GM23338 (cell line): ENCODE data around the gene SLC25A25. TPM values are rescaled to one million over a fixed set of nuclear protein-coding genes. Genes with fewer than 3 reads are reported as not detected.

Experiments
- ATAC-seq: fragments of 200-7000 bp; cut with Tn5 transposase; 3 replicates; pipeline ENCODE4 v1.9.1; 2020
- DNase-seq: peaks from one replicate; pipeline ENCODE4 v3.0.0-alpha.2; 2015; ENCODE audit warnings: low spot score
- H2AFZ ChIP-seq: fragments of 200-600 bp; sonication (generic); 2 replicates; pipeline ENCODE4 v1.8.0; 2016; ENCODE audit warnings: antibody characterized with exemption, mild to moderate bottlenecking, moderate library complexity
- H3F3A ChIP-seq: fragments of 200-600 bp; sonication (generic); replicated peaks from 2 replicates; pipeline ENCODE4 v1.8.0; 2017; ENCODE audit warnings: antibody characterized with exemption, mixed run types, low read depth
- H3K27ac ChIP-seq: fragments of 200-600 bp; sonication (generic); 2 replicates; pipeline ENCODE4 v1.6.1; 2016; ENCODE audit warnings: low read depth
- H3K27me3 ChIP-seq: fragments of 200-600 bp; sonication (generic); 2 replicates; pipeline ENCODE4 v1.8.0; 2016; ENCODE audit warnings: mild to moderate bottlenecking, mixed run types, moderate library complexity; ENCODE audit not compliant: insufficient read depth
- H3K36me3 ChIP-seq: fragments of 200-600 bp; sonication (generic); 2 replicates; pipeline ENCODE4 v1.8.0; 2016; ENCODE audit warnings: mild to moderate bottlenecking; ENCODE audit not compliant: insufficient read depth
- H3K4me1 ChIP-seq: fragments of 200-600 bp; sonication (generic); 2 replicates; pipeline ENCODE4 v1.8.0; 2016; ENCODE audit warnings: mild to moderate bottlenecking, moderate library complexity; ENCODE audit not compliant: insufficient read depth
- H3K4me2 ChIP-seq: fragments of 200-600 bp; sonication (generic); 2 replicates; pipeline ENCODE4 v1.7.1; 2017; ENCODE audit warnings: mixed run types
- H3K4me3 ChIP-seq: fragments of 200-600 bp; sonication (generic); 2 replicates; pipeline ENCODE4 v1.6.1; 2016; ENCODE audit warnings: mixed run types
- H3K79me2 ChIP-seq: fragments of 200-600 bp; sonication (generic); replicated peaks from 2 replicates; pipeline ENCODE4 v1.8.0; 2017; ENCODE audit warnings: mild to moderate bottlenecking; ENCODE audit not compliant: insufficient read depth
- H3K9me2 ChIP-seq: fragments of 200-600 bp; sonication (generic); 2 replicates; pipeline ENCODE4 v1.8.0; 2017; ENCODE audit not compliant: insufficient read depth
- H4K20me1 ChIP-seq: fragments of 200-600 bp; sonication (generic); replicated peaks from 2 replicates; pipeline ENCODE4 v1.8.0; 2017; ENCODE audit warnings: mild to moderate bottlenecking; ENCODE audit not compliant: insufficient read depth
- H3K27ac Mint-ChIP-seq: 2 replicates; pipeline ENCODE4 v1.8.0; 2020; ENCODE audit warnings: inconsistent platforms, mild to moderate bottlenecking, moderate library complexity, mixed read lengths
- H3K27me3 Mint-ChIP-seq: 3 replicates; pipeline ENCODE4 v1.8.0; 2022; ENCODE audit warnings: low read depth, mild to moderate bottlenecking, moderate library complexity, mixed read lengths, inconsistent platforms; ENCODE audit not compliant: insufficient read depth, poor library complexity
- H3K36me3 Mint-ChIP-seq: 3 replicates; pipeline ENCODE4 v1.8.0; 2021; ENCODE audit warnings: low read depth, mild to moderate bottlenecking, inconsistent platforms, moderate library complexity, mixed read lengths
- H3K4me1 Mint-ChIP-seq: 3 replicates; pipeline ENCODE4 v1.8.0; 2020; ENCODE audit warnings: mild to moderate bottlenecking, inconsistent platforms, mixed read lengths
- H3K4me3 Mint-ChIP-seq: 3 replicates; pipeline ENCODE4 v1.8.0; 2021; ENCODE audit warnings: moderate library complexity, mild to moderate bottlenecking, inconsistent platforms, mixed read lengths
- H3K9me3 Mint-ChIP-seq: 3 replicates; pipeline ENCODE4 v1.8.0; 2020; ENCODE audit warnings: moderate library complexity, mild to moderate bottlenecking, inconsistent platforms, mixed read lengths
- CREB1 ChIP-seq: fragments of 250-450 bp; sonication (Bioruptor Pico); IDR thresholded peaks from 2 replicates; pipeline ENCODE4 v1.5.0; 2020; ENCODE audit warnings: low read depth, mild to moderate bottlenecking, moderate library complexity
- JUNB ChIP-seq: IDR thresholded peaks from one replicate; pipeline ENCODE4 v1.6.1; 2016; ENCODE audit warnings: antibody characterized with exemption; ENCODE audit not compliant: unreplicated experiment
- STAT1 ChIP-seq: IDR thresholded peaks from one replicate; pipeline ENCODE4 v1.6.1; 2016; ENCODE audit warnings: antibody characterized with exemption; ENCODE audit not compliant: unreplicated experiment
- ZNF114 ChIP-seq: fragments of 250-450 bp; sonication (Bioruptor Pico); IDR thresholded peaks from 2 replicates; pipeline ENCODE4 v1.5.0; 2020; ENCODE audit warnings: mild to moderate bottlenecking, moderate library complexity
- ZNF331 ChIP-seq: fragments of 250-450 bp; sonication (Bioruptor Pico); IDR thresholded peaks from 2 replicates; pipeline ENCODE4 v1.5.0; 2020; ENCODE audit warnings: low read depth, mild to moderate bottlenecking, moderate library complexity
- polyA plus RNA-seq: library from polyadenylated mRNA; unstranded; fragments of >200 nt; fragmentation: Nextera tagmentation; extraction: Ambion mirVana; gene quantifications from 2 replicates; pipeline ENCODE4 v1.2.1, GENCODE V29; 2016
- total RNA-seq: library from RNA; depleted of rRNA; stranded (reverse); fragments of >200 nt; shearing (Covaris generic); gene quantifications from 2 replicates; pipeline ENCODE4 v1.2.3, GENCODE V29; 2014
- TF ChIP-seq, protein P1 (sequence below), 2 experiments: fragments of 200-600 bp in 1 of 2; sonication (generic) in 1 of 2; conservative IDR thresholded peaks; 2 replicates each; pipeline versions ENCODE4 v1.5.1 to v1.6.1; 2016 to 2017; ENCODE audit warnings: antibody characterized with exemption in 2 of 2, low read depth in 2 of 2, mild to moderate bottlenecking in 2 of 2, moderate library complexity in 1 of 2
- TF ChIP-seq, protein P2 (sequence below): fragments of 250-450 bp; sonication (Bioruptor Pico); IDR thresholded peaks from 2 replicates; pipeline ENCODE4 v1.5.0; 2020; ENCODE audit warnings: mild to moderate bottlenecking, moderate library complexity

SLC25A25 gene
- total and polyA plus RNA-seq, 2 experiments from 2014 or later = 7.1 to 27.0 TPM

DNA sequence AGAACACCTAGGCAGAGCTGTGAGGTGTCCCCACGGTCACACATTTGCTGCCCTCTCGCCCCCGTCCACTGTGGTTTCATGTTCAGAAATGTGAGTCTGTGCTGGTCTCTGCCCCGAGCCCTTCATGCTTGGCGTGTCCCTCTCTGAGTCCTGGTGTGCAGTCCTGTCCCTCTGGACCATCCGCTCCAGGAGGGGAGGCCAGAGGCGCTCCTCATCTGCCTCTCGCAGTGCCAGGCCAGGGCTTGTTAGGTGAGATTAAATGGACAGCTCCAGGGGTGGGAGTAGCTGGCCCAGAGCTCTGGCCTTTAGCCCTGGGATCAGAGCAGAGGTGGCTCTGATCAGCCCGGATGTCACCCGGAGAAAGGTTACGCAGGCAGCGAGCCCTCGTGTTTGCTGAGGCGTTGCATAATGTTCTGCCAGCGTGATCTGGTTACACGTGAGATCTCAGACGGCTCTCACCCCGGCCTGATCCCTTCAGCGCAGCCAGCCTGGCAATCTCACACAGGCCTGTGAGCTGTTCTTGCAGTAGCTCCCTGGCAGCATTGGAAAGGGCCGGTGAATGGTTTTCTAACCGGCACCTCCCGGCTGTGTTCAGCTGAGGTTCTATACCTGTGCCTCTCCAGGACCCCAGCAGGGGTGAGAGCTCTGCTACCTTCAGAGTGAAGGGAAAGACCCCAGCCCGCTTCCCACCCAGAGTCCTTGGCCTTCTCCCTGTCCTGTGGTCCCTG, 35.0 kb downstream of the SLC25A25 start:
- H2AFZ ChIP-seq = no peak overlapping the region
- H3K9me2 ChIP-seq = no peaks in the 10 kb centered on the region
- Mint-ChIP-seq H3K9me3 (no peaks in the 10 kb centered on the region), H3K27ac (peak overlapping the region; percentile 14; the same call in 1 of the 2 replicates), H3K36me3 (peaks cover 68% of the 10 kb centered on the region), H3K4me3 (no peak overlapping the region), H3K4me1 (peaks cover 50% of the 10 kb centered on the region), H3K27me3 (peaks cover 23% of the 10 kb centered on the region)
- peaks cover 23% of the 10 kb centered on the region for H3K79me2 ChIP-seq
- 0 out of 2 replicates have a peak overlapping the region, but pooled peaks have one; percentile 50 for H3K27ac ChIP-seq
- H3K4me3 ChIP-seq = no peak overlapping the region
- ATAC-seq = no peak
- DNase-seq = no peak
- H3K27me3 ChIP-seq = no peaks in the 10 kb centered on the region
- TF ChIP-seq CREB1 (CRISPR knock-in tag) (no peak), JUNB (no peak), ZNF114 (CRISPR knock-in tag) (no peak), STAT1 (no peak), ZNF331 (CRISPR knock-in tag) (no peak)
- TF ChIP-seq, protein P1, sequence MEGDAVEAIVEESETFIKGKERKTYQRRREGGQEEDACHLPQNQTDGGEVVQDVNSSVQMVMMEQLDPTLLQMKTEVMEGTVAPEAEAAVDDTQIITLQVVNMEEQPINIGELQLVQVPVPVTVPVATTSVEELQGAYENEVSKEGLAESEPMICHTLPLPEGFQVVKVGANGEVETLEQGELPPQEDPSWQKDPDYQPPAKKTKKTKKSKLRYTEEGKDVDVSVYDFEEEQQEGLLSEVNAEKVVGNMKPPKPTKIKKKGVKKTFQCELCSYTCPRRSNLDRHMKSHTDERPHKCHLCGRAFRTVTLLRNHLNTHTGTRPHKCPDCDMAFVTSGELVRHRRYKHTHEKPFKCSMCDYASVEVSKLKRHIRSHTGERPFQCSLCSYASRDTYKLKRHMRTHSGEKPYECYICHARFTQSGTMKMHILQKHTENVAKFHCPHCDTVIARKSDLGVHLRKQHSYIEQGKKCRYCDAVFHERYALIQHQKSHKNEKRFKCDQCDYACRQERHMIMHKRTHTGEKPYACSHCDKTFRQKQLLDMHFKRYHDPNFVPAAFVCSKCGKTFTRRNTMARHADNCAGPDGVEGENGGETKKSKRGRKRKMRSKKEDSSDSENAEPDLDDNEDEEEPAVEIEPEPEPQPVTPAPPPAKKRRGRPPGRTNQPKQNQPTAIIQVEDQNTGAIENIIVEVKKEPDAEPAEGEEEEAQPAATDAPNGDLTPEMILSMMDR (conservative IDR thresholded peaks at IDR 0.05; ENCODE audit: low read depth in 2 of 2) = no peak
- TF ChIP-seq, protein P2, sequence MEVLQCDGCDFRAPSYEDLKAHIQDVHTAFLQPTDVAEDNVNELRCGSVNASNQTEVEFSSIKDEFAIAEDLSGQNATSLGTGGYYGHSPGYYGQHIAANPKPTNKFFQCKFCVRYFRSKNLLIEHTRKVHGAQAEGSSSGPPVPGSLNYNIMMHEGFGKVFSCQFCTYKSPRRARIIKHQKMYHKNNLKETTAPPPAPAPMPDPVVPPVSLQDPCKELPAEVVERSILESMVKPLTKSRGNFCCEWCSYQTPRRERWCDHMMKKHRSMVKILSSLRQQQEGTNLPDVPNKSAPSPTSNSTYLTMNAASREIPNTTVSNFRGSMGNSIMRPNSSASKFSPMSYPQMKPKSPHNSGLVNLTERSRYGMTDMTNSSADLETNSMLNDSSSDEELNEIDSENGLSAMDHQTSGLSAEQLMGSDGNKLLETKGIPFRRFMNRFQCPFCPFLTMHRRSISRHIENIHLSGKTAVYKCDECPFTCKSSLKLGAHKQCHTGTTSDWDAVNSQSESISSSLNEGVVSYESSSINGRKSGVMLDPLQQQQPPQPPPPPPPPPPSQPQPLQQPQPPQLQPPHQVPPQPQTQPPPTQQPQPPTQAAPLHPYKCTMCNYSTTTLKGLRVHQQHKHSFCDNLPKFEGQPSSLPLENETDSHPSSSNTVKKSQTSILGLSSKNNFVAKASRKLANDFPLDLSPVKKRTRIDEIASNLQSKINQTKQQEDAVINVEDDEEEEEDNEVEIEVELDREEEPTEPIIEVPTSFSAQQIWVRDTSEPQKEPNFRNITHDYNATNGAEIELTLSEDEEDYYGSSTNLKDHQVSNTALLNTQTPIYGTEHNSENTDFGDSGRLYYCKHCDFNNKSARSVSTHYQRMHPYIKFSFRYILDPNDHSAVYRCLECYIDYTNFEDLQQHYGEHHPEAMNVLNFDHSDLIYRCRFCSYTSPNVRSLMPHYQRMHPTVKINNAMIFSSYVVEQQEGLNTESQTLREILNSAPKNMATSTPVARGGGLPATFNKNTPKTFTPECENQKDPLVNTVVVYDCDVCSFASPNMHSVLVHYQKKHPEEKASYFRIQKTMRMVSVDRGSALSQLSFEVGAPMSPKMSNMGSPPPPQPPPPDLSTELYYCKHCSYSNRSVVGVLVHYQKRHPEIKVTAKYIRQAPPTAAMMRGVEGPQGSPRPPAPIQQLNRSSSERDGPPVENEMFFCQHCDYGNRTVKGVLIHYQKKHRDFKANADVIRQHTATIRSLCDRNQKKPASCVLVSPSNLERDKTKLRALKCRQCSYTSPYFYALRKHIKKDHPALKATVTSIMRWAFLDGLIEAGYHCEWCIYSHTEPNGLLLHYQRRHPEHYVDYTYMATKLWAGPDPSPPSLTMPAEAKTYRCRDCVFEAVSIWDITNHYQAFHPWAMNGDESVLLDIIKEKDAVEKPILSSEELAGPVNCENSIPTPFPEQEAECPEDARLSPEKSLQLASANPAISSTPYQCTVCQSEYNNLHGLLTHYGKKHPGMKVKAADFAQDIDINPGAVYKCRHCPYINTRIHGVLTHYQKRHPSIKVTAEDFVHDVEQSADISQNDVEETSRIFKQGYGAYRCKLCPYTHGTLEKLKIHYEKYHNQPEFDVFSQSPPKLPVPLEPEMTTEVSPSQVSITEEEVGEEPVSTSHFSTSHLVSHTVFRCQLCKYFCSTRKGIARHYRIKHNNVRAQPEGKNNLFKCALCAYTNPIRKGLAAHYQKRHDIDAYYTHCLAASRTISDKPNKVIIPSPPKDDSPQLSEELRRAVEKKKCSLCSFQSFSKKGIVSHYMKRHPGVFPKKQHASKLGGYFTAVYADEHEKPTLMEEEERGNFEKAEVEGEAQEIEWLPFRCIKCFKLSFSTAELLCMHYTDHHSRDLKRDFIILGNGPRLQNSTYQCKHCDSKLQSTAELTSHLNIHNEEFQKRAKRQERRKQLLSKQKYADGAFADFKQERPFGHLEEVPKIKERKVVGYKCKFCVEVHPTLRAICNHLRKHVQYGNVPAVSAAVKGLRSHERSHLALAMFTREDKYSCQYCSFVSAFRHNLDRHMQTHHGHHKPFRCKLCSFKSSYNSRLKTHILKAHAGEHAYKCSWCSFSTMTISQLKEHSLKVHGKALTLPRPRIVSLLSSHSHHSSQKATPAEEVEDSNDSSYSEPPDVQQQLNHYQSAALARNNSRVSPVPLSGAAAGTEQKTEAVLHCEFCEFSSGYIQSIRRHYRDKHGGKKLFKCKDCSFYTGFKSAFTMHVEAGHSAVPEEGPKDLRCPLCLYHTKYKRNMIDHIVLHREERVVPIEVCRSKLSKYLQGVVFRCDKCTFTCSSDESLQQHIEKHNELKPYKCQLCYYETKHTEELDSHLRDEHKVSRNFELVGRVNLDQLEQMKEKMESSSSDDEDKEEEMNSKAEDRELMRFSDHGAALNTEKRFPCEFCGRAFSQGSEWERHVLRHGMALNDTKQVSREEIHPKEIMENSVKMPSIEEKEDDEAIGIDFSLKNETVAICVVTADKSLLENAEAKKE (CRISPR knock-in tag) = no peak
- peaks cover 8% of the 10 kb centered on the region; the same call in 1 of the 2 replicates for H3F3A ChIP-seq
- H3K36me3 ChIP-seq = peaks cover 5% of the 10 kb centered on the region
- H3K4me1 ChIP-seq = peaks cover 27% of the 10 kb centered on the region
- peaks cover 29% of the 10 kb centered on the region for H4K20me1 ChIP-seq
- H3K4me2 ChIP-seq = no peak overlapping the region
